Measurements from ENCODE around the gene DYNC2H1. TPM values are rescaled to one million over a fixed set of nuclear protein-coding genes. Genes with fewer than 3 reads are reported as not detected.

Gene DYNC2H1
- total and polyA plus RNA-seq, 4 donors, result 0.77 to 3.3 (median 2.1) TPM

DNA sequence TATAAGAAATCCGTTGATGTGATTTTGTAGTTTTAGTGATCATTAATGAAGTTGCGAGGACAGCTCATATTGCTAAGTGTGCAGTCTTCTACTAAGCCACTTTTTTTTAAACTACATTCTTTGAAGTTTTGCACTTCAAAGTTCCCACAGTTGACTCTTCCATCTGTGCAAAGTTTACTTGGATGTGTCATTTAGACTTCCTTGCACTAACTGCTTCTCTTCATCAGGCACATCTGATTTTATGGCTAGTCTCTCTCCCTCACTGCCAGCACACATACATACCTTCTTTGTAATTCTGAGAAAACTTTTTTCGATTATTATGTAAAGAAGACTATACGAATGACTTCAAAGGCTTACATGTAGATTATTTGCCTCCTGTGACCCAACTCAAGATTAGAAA lies 250.0 kb downstream of the DYNC2H1 start:
- WGBS, result 82% methylated on average over 4 of the region's 4 CpGs
- Histone ChIP-seq H3K36me3 (ENCODE audit: control insufficient read depth in 4 of 4, insufficient read depth in 3 of 4, low read depth in 1 of 4, low read length in 3 of 4) (no peaks in the 10 kb centered on the region), H3K27me3 (ENCODE audit: control insufficient read depth in 4 of 4, insufficient read depth in 4 of 4, low read length in 3 of 4) (no peaks in the 10 kb centered on the region), H3K9me3 (ENCODE audit: control insufficient read depth in 4 of 4, low read length in 3 of 4) (no peaks in the 10 kb centered on the region), H3K27ac (ENCODE audit: low read depth in 1 of 2, low read length in 2 of 2) (no peak overlapping the region), H3K4me1 (ENCODE audit: control insufficient read depth in 4 of 4, insufficient read depth in 4 of 4, low read length in 3 of 4) (no peaks in the 10 kb centered on the region), H3K9ac (ENCODE audit: low read depth in 1 of 2, low read length in 2 of 2) (no peak overlapping the region), H3K4me3 (ENCODE audit: low read depth in 1 of 3, low read length in 3 of 3) (no peak overlapping the region)
- no peak for DNase-seq (ENCODE audit: low spot score)
- TF ChIP-seq FOXA1 (IDR thresholded peaks at IDR 0.05) (no peak), EGR1 (IDR thresholded peaks at IDR 0.05; ENCODE audit: low read depth in 2 of 2) (no peak), TAF1 (conservative IDR thresholded peaks at IDR 0.05) (no peak), NR2F2 (IDR thresholded peaks at IDR 0.05) (no peak), HNF4A (conservative IDR thresholded peaks at IDR 0.05) (no peak), FOXA2 (IDR thresholded peaks at IDR 0.05) (no peak)
- TF ChIP-seq, protein P1, sequence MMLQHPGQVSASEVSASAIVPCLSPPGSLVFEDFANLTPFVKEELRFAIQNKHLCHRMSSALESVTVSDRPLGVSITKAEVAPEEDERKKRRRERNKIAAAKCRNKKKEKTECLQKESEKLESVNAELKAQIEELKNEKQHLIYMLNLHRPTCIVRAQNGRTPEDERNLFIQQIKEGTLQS (IDR thresholded peaks at IDR 0.05), result no peak
- TF ChIP-seq, protein P2, sequence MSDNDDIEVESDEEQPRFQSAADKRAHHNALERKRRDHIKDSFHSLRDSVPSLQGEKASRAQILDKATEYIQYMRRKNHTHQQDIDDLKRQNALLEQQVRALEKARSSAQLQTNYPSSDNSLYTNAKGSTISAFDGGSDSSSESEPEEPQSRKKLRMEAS (IDR thresholded peaks at IDR 0.05), result no peak
- TF ChIP-seq, protein P3, sequence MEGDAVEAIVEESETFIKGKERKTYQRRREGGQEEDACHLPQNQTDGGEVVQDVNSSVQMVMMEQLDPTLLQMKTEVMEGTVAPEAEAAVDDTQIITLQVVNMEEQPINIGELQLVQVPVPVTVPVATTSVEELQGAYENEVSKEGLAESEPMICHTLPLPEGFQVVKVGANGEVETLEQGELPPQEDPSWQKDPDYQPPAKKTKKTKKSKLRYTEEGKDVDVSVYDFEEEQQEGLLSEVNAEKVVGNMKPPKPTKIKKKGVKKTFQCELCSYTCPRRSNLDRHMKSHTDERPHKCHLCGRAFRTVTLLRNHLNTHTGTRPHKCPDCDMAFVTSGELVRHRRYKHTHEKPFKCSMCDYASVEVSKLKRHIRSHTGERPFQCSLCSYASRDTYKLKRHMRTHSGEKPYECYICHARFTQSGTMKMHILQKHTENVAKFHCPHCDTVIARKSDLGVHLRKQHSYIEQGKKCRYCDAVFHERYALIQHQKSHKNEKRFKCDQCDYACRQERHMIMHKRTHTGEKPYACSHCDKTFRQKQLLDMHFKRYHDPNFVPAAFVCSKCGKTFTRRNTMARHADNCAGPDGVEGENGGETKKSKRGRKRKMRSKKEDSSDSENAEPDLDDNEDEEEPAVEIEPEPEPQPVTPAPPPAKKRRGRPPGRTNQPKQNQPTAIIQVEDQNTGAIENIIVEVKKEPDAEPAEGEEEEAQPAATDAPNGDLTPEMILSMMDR (IDR thresholded peaks at IDR 0.05; ENCODE audit: low read depth, low read length, missing input control), result no peak

DNA sequence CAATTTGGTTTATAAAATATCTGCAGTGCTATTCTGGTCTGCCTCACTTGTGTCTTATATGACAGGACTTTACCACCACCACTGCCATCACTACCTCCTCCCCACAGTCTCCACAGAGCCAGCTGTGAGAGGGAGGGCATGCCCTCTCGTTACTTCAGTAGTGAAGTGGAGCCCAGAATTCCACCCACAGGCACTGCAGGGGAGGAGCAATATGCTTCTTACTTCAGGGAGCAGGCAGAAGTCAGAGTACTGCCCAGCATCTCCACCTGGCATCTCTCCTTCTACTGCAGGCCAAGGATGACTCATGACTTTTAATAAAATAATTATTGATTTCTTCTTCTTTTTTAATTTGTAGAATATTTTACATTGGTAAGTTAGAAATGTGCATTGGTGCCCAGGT lies 255.5 kb downstream of the DYNC2H1 start:
- H3K4me1 ChIP-seq (ENCODE audit: control insufficient read depth in 4 of 4, insufficient read depth in 4 of 4, low read length in 3 of 4), result peaks cover 0 to 3% (median 0%) of the 10 kb centered on the region in 4 donors
- no peaks in the 10 kb centered on the region for H3K27me3 ChIP-seq (ENCODE audit: control insufficient read depth in 4 of 4, insufficient read depth in 4 of 4, low read length in 3 of 4)
- H3K36me3 ChIP-seq (ENCODE audit: control insufficient read depth in 4 of 4, insufficient read depth in 3 of 4, low read depth in 1 of 4, low read length in 3 of 4), result no peaks in the 10 kb centered on the region
- H3K4me3 ChIP-seq (ENCODE audit: low read depth in 1 of 3, low read length in 3 of 3), result no peak overlapping the region
- no peaks in the 10 kb centered on the region for H3K9me3 ChIP-seq (ENCODE audit: control insufficient read depth in 4 of 4, low read length in 3 of 4)
- no peak overlapping the region for H3K27ac ChIP-seq (ENCODE audit: low read depth in 1 of 2, low read length in 2 of 2)
- no peak for DNase-seq (ENCODE audit: low spot score)
- H3K9ac ChIP-seq (ENCODE audit: low read depth in 1 of 2, low read length in 2 of 2), result no peak overlapping the region
- 80% methylated on average over 1 of the region's 1 CpG for WGBS
- TF ChIP-seq, protein P4, sequence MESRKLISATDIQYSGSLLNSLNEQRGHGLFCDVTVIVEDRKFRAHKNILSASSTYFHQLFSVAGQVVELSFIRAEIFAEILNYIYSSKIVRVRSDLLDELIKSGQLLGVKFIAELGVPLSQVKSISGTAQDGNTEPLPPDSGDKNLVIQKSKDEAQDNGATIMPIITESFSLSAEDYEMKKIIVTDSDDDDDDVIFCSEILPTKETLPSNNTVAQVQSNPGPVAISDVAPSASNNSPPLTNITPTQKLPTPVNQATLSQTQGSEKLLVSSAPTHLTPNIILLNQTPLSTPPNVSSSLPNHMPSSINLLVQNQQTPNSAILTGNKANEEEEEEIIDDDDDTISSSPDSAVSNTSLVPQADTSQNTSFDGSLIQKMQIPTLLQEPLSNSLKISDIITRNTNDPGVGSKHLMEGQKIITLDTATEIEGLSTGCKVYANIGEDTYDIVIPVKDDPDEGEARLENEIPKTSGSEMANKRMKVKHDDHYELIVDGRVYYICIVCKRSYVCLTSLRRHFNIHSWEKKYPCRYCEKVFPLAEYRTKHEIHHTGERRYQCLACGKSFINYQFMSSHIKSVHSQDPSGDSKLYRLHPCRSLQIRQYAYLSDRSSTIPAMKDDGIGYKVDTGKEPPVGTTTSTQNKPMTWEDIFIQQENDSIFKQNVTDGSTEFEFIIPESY (IDR thresholded peaks at IDR 0.05), result no peak
- TF ChIP-seq SP1 (IDR thresholded peaks at IDR 0.05) (no peak), YY1 (IDR thresholded peaks at IDR 0.05) (no peak), TAF1 (conservative IDR thresholded peaks at IDR 0.05) (no peak), FOXA1 (IDR thresholded peaks at IDR 0.05) (no peak), GABPA (IDR thresholded peaks at IDR 0.05 in 1 of 2, conservative IDR thresholded peaks at IDR 0.05 in 1 of 2) (no peak), JUND (IDR thresholded peaks at IDR 0.05) (no peak)
- TF ChIP-seq, protein P5, sequence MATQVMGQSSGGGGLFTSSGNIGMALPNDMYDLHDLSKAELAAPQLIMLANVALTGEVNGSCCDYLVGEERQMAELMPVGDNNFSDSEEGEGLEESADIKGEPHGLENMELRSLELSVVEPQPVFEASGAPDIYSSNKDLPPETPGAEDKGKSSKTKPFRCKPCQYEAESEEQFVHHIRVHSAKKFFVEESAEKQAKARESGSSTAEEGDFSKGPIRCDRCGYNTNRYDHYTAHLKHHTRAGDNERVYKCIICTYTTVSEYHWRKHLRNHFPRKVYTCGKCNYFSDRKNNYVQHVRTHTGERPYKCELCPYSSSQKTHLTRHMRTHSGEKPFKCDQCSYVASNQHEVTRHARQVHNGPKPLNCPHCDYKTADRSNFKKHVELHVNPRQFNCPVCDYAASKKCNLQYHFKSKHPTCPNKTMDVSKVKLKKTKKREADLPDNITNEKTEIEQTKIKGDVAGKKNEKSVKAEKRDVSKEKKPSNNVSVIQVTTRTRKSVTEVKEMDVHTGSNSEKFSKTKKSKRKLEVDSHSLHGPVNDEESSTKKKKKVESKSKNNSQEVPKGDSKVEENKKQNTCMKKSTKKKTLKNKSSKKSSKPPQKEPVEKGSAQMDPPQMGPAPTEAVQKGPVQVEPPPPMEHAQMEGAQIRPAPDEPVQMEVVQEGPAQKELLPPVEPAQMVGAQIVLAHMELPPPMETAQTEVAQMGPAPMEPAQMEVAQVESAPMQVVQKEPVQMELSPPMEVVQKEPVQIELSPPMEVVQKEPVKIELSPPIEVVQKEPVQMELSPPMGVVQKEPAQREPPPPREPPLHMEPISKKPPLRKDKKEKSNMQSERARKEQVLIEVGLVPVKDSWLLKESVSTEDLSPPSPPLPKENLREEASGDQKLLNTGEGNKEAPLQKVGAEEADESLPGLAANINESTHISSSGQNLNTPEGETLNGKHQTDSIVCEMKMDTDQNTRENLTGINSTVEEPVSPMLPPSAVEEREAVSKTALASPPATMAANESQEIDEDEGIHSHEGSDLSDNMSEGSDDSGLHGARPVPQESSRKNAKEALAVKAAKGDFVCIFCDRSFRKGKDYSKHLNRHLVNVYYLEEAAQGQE (IDR thresholded peaks at IDR 0.05), result no peak

All from liver (tissue), 9 donors.